HCEC 1CT (cell line): Measurements from ENCODE around the gene FKBP9.
"Not testable (repeated sequence)": the region's sequence is repeated elsewhere in the genome, so short reads cannot be mapped to it uniquely, and the experiment has no call there.

Experiments used
- DNase-seq: peaks from one replicate; pipeline ENCODE4 v3.0.0-alpha.2; 2017

Gene FKBP9, protein sequence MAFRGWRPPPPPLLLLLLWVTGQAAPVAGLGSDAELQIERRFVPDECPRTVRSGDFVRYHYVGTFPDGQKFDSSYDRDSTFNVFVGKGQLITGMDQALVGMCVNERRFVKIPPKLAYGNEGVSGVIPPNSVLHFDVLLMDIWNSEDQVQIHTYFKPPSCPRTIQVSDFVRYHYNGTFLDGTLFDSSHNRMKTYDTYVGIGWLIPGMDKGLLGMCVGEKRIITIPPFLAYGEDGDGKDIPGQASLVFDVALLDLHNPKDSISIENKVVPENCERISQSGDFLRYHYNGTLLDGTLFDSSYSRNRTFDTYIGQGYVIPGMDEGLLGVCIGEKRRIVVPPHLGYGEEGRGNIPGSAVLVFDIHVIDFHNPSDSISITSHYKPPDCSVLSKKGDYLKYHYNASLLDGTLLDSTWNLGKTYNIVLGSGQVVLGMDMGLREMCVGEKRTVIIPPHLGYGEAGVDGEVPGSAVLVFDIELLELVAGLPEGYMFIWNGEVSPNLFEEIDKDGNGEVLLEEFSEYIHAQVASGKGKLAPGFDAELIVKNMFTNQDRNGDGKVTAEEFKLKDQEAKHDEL

DNA sequence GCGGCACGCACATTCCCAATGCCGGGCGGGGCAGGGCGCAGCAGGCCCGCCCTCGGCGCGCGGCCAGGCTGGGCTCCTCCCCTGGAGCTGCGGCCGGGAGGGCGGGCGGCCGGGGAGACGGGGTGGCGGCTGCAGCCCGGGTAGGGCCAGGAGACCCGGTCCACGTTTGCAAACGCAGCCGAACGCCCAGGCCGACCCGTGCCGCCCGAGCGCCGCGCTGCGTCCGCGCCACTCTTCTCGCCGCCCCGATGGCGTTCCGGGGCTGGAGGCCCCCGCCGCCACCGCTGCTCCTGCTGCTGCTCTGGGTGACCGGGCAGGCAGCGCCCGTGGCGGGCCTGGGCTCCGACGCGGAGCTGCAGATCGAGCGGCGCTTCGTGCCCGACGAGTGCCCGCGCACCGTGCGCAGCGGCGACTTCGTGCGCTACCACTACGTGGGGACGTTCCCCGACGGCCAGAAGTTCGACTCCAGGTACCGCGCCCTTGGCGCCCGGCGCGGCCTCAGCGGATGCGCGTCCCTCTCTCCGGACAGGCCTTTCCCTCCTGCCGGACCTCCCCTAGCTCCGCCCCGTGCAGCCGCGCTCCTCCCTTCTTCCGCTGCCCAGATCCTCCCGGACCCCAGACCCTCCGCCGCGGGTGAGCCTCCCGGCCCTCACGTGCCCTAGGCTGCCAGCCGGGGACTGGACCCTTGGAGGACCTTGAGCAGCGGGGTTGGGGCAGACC is at the start of gene FKBP9:
Gene FKBP9, plus strand, starts transcription at position 115 of the 720 bp plus-strand sequence. Its CDS starts 134 bp downstream, at position 249.
- peak; percentile 80 for DNase-seq

DNA sequence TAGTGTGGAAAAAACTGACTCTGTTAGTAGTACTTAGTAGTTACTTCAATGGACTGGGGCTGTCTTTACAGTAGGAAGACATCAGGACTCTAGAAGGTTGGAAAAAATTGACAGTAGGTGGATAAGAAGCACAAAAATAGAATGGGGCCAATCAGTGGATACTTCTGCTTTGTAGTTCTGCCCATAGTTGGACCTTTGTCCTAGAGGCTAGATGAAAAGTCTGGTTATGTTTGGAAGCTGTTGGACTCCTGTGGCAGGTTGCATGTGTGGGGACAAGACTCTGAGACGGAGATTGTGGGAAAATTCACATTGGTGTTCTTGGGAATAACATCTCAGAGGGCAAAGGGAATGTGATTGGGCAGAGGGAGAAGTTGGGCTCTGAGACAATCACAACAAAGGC is 47.0 kb upstream of the FKBP9 start:
- no peak for DNase-seq

DNA sequence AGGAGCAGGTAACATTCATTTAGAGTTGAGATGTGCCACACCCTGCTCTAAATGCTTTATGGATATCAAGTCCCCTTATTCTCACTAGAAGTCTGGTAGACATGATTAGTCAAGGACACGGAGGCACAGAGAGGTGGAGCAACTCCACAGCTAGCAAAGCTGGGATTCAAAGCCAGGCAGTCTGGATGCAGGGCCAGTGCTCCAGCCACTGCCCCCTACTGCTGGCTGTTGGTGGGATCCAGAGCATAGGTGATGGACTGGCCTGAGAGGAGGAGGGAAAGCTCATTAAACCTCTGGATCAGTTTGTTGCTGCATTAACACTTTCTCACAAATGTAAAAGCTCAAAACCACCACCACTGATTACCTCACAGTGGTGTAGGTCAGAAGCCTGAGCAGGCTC is 43.1 kb upstream of the FKBP9 start:
- DNase-seq: no peak

DNA sequence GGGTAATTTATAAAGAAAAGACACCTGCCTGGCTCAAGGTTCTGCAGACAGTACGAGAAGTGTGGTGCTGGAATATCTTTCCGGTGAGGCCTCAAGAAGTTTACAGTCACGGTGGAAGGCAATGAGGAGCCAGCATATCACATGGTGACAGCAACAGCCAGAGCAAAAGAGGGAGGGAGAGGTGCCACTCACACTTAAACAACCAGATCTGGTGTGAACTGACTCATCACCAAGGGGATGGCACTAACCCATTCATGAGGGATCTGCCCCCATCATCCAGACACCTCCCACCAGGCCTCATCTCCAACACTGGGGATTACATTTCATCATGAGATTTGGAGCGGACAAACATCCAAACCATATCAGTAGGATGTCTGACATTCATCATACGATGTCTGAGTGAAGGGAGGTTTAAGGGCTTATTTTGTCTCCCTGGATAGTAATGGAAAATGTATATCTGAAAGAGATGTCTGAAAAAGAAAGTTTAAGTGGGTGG is 42.2 kb upstream of the FKBP9 start:
- DNase-seq: no peak

DNA sequence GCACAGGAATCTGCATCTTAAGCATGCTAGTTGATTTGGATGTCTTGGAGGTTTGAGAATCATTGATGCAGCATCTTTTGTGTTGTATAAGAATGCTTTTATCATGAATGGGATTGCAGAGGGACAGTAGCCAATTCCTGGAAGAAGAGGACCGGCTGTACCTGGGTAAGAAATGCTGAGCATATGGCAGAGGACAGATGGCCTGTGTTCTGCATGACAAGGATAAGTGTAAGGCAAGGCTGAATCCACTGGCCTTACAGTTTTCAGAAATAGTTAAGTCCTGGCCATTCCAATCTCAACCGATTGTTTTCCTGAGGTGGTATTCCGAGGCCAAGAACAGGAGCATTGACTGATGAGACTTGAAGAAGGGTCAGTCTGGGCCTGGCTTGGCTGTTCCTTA is 41.2 kb upstream of the FKBP9 start:
- no peak for DNase-seq

DNA sequence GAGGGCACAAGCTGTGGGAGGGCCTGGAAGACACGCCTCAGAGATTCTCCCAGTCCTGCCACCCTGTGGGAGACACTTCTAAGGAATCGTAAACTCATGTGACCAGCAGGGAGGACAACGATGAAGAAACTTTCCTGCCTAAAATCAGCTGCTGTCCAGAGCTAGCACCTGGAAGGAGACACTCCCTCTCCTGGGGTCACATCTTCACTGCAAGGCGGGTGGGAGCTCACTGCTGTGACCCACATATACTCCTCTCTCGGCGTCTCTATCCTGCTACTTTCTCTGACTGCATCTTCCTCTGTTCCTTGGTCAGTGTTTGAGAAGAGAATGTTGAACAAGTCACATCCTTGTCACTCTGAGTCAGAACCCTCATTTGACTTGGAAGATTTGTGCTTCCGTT is 40.2 kb upstream of the FKBP9 start:
- not testable (repeated sequence) for DNase-seq

DNA sequence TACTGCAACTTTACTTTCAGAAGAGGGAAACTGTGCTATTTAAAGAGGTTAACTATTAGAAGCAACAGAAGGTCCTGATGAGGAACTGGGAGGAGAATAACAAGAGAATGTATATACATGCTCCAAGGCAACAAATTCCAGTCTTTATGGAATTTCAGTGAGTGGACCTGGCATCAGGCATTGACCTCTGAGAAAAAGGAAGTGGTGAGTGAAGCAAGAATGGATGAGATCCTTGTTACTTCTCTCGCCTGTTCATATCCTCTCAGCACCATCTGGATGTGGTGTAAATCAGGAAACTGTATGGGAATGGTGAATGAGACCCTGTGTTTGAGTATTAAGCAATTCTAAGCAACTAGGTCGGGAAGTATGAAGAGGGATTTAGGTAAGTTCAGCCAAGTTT is 35.3 kb upstream of the FKBP9 start:
- peak; percentile 38 for DNase-seq

DNA sequence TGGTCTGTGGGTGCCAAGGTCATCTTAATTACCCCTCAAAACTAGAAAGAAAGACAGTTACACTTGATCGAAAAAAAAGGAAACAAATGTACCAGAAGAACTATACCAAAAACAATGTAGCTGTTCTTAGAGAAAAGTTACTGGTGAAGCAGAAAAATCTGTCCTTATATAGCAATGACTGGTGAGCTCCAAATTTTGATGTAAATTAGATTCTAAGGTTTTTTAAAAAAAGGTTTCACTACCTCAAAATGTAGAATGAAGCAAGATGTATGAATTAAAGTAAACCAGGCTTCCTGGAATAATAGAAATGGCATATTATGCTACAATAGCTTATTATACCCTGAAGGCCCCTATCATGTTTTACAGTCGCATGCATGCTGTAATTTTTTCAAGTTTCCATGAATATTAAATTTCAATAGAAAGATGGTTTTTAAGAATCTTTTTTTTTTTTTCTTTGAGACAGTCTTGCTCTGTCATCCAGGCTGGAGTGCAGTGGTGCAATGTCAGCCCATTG is 28.4 kb upstream of the FKBP9 start:
- DNase-seq: no peak

DNA sequence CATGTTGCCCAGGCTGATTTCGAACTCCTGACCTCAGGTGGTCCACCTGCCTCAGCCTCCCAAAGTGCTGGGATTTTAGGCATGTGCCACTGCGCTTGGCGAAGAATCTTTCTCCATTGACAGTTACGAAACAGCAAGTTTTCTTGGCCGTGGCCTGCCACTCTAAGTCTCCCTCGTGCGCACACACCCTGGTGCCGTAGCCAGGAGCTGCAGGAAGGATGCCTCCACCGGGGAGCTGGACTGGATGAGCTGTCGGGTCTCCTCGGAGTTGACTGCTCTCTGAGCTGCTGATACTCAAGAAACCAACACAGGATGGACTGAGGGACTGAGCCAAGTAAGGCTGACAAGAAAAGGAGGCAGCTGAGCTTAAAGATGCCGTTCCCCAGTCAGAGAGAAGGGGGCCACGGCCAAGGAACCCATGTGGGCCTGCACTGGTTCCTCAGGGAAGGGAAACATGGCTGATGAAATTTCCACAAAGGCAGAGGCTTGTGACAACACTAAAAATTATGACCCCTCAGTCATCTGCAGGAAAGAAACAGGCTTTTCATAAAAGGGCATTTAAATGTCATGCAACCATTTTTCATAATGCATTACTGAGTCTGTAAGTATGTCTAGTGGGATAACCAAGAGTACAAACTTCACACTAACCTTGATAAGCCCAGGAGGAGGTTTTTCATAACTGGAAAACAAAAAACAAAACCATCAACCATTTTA is 27.7 kb upstream of the FKBP9 start:
- DNase-seq: no peak

DNA sequence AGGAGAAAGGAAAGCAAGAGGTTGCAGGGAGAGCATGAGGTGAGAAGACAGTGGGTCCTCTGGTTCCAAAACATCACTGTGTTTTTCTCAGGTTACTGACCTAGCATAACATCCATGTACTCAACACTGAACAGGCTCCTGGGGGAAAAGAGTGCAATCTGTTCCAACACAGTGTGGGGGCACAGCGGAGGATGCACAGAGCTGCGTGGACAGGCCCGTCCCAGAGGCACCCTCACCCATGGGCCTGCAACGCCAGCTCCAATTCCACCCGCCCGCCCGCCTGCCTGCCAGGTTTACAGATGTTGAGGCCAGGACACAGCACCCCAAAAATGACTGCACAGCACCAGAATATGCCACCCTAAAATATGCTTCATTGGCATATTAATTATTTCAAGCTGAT is 26.9 kb upstream of the FKBP9 start:
- DNase-seq: no peak

DNA sequence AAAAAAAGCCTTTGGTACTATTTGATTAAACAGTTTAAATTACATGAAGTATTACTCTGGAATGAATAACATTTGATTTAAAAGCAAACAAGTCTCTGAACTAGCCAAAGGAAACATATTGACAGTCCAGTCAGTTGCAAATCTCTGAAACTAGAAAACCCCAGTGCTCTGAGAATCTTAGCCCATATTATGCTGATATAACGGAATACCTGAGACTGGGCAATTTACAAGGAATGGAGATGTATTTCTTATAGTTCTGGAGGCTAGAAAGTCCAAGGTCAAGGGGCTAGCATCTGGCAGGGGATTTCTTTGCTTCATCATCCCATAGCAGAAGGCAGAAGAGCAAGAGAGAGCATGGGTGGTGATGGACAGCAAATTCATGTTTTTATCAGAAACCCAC is 21.7 kb upstream of the FKBP9 start:
- DNase-seq: no peak

DNA sequence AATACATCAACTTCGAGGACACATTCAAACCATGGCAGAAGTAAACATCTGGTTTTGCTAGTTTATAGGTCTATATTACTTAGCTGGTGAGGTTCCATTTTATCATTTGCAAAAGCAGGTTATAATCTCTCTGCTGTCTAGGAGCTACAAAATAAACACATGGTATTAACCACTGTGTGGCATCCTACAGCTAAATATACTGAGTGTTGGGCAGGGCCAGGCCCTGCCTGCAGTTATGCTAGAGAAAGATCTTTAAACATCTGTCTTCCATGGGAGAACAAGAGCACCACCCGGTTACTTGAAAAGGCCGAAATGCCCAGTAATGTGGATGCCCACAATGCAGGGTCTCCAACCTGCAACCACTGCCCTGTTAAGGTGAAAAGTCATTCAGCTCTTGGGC is 20.6 kb upstream of the FKBP9 start:
- no peak for DNase-seq

DNA sequence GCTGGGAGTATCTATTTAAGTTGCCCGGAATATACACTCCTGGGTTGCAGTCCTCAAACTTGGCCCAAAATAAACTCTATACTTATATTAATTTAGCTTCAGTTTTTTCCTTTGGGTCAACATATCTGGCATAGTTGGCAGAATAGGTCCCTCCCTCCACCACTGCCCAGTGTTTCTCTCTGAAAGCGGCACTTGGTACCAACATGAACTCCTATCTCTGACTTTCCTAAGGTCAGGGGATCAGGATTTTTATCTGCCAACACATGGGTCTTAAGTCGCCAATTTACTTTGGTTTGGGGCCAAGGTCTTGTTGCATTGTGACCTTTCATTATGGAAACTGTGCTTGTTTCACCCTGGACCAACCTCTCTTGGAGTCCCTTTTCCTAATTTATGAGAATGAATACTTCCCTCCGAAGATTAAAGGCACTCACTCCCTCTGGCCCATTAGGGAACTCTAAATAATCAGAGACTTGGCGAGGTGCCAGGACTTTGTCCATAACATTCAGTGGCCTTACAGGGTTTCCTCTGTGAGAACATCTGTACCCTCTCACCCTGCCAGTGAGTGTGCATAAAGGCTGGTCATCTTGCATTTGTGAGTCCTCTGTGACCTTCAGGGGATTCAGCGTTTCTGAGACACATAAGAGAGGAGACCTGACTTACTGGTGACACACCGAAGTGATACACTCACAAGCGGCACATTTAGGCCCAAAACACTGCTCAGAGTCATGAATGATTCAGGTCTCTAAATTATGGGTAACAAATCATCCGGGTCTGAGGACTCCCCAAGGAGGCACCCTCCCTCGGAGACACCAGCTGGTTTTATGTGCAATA is 19.7 kb upstream of the FKBP9 start:
- DNase-seq: peak; percentile 59

DNA sequence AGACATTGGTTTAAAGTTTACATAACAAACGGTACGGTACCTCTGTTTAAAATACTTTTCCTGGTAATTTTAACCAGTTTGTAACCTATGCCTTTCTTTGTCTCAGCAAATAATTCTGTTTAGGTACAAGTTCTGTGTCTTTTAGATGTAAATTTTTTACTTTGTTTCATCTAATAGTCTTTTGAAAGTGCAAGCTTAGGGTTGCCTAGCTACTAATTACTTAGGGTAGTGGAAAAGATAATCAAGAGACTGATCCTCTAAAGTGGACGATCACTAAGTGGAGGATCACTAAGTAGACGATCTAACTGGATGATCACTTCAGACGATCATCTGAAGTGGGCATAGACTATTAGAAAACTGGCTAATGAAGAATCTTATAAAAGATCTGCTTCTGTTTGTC is 16.1 kb upstream of the FKBP9 start:
- DNase-seq: no peak

DNA sequence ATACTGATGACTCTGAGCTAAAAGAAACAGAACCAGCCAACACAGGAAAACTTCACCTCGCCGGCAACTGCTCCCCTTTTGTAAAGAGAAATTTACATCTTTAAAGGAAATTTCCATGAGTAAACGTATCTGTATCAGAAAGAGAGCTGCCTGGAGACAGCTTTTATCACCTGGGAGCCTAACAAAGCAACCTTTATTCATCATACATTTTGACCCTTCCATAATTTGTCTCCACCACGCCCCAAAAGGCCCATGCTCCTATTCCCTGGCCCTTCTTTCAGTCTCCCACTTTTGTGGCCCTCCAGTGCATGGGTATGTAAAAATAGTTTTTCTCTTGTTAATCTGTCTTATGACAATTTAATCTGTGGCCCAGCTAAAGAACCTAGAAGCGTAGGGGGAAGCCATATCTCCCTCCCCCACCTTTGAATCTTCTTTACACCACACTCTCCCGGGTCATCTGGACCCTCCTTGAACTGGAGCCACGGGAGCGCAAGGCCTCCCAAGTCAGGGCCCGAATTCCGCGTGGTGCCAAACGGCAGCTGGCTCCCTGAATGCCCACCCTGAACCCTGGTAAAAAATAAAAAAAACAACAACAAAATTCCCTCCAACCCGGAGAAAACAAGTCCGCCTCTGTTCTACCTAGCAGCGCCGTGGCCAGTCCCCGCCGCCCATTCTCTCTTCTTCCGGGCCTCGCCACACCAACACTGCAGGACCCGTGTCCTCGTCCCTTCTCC is 15.4 kb upstream of the FKBP9 start:
- DNase-seq: no peak

DNA sequence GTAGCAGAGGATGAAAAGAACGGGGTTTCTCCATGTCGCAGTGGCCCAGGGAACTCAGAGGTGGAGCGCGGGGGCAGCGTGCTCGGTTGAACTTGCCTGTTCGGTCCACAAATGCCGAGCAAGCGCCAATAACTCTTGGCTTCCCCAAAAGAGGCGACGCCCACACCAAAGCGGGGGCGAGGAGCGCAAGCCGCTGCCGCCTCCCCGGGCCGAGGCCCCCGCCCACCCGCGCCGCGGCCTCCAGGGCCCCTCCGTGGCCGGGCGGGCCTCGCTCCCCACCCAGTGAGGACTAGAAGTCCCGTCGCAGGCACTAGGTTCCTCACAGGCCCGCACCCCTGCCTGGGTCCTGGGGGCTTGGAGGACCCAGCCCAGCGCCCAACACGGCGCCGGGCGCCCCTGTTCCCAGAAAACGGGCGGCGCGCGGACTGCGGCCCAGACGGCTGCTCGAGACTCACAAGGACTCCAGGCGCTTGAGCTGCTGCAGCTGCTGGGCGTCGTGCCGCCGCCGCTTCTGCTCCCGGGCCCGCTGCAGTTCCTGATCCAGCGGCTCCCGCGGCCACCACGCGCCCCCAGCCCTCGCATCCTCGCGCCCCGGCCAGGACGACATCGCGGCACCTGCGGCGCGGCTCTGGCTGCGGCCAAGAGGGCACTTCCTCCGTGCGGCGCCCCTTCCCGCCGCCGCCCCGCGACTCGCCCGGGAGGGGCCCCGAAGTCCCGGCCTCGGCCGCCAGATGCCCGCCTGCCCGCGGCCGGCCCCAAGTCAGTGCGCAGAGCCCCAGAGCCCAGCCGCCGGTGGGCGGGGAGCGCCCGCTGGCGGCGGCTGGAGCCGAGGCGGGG is 14.6 kb upstream of the FKBP9 start:
- peak; percentile 85 for DNase-seq

DNA sequence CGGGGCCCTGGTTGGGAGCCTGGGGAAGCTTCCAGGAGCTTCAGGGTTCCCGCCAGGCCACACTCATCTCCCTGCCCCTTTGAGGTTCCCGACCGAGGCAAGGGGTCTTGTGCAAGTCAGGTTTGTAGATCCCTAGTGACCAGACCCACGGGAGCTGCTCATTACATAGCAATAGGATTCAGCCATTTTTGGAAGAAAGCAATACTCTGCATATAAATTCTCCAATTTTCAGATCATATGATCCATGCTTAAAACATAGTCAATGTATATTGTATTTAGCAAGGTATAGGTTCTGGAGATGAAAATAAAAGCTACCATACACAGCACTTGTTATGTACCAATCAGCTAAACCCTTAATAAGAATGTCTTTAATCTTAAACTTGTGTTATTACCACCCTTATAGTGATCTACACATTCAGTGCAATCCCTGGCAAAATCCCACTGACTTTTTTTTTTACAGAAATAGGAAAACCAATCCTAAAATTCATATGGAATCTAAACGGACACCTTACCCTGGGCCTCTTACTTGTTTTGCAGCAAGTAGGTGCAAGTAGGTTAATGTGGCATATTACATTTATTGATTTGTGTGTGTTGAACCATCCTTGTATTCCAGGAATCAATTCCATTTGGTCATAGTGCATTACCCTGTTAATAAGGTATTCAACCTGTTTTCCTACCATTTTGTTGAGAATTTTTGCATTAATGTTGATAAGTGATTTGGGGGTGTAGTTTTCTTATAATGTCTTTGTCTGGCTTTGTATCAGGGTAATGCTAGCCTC is 13.8 kb upstream of the FKBP9 start:
- DNase-seq: no peak

DNA sequence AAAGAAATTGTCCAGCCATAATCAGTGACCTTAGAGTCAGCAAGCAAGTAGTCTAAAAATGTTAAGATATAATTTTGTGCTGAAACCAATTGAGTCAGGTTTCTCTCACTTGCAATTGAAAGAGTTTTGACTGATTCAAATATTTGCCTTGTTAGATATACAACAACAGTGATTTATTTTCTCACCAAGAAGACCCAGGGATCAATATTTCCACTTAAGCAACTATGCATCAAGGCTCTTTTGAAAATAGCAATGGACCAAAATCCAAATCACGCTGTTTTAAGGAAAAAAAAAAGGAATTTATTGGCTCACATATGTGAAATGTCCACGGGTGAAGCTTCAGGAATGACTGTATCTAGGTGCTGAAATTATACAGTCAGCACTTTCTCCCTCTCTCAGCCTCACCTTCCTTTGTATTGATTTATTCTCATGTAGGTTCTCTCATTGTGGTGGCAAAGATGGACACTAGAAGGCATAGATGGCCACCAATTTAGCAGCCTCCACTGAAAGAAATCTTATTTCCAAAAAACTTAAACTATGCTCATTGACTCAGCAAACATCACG is 9.7 kb upstream of the FKBP9 start:
- no peak for DNase-seq

DNA sequence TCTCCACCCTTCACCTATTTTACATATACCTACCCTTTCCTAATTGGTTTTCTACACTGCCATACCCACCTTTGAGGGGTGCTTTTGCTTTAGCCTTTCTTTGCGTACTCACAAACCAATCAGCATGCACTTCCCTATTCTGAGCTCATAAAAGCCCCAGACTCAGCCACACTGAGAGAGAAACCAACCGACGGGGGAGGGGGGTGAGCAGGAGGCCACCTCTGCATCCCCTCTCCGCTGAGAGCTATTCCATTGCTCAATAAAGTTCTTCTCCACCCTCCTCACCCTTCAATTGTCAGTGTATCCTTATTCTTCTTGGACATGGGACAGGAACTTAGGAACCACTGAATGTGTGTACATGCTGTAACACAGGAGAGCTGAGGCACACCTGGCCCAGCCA is 9.0 kb upstream of the FKBP9 start:
- DNase-seq: no peak
